Esophagus squamous epithelium (tissue), 5 donors: ENCODE data around the gene PRSS56. TPM values are rescaled to one million over a fixed set of nuclear protein-coding genes. Genes with fewer than 3 reads are reported as not detected.

Source experiments
- DNase-seq: peaks from one replicate; lab custom pipeline; 2025; lab: John Stamatoyannopoulos, UW
- H3K27ac ChIP-seq, 4 donors: fragments of 200-600 bp; sonication (generic); one replicate each; pipeline ENCODE4 v1.5.1; 2016 to 2019; ENCODE audit warnings: mild to moderate bottlenecking in 1 of 4
- H3K27me3 ChIP-seq, 4 donors: fragments of 200-600 bp; sonication (generic); 1 replicate in 3 of 4; 2 replicates in 1 of 4; pipeline versions ENCODE4 v1.5.1 to v1.6.0; 2017 to 2021; ENCODE audit warnings: antibody characterized with exemption in 1 of 4
- H3K36me3 ChIP-seq, 3 donors: fragments of 200-600 bp; sonication (generic); one replicate each; pipeline ENCODE4 v1.5.1; 2016 to 2019
- H3K4me1 ChIP-seq, 3 donors: fragments of 200-600 bp; sonication (generic); one replicate each; pipeline ENCODE4 v1.5.1; 2017 to 2019
- H3K4me3 ChIP-seq, 4 donors: fragments of 200-600 bp; sonication (generic); 1 replicate in 3 of 4; 2 replicates in 1 of 4; pipeline ENCODE4 v1.5.1; 2016 to 2019; ENCODE audit warnings: mild to moderate bottlenecking in 2 of 4, moderate library complexity in 1 of 4
- H3K9me3 ChIP-seq, 3 donors: fragments of 200-600 bp; sonication (generic); one replicate each; pipeline ENCODE4 v1.5.1; 2016 to 2019
- POLR2A ChIP-seq, 4 donors: fragments of 450-650 bp; IDR thresholded peaks; one replicate each; pipeline ENCODE4 v1.6.1; 2017; ENCODE audit warnings: antibody characterized with exemption in 4 of 4, mild to moderate bottlenecking in 4 of 4, moderate library complexity in 3 of 4
- WGBS, 2 donors: methylation state at CpG; one replicate each; pipeline ENCODE4 v1.1.5; 2018; 5-methylcytosine and 5-hydroxymethylcytosine counted together
- intact Hi-C: fragments of 100-400 bp; cut with DNase I; formaldehyde crosslinking; loops from one replicate; pipeline ENCODE4 v1.15.0; 2022
- total RNA-seq, 4 donors: library from RNA; depleted of rRNA; stranded (reverse); fragments of >200 nt; gene quantifications; one replicate each; pipeline ENCODE4 v1.1.0, GENCODE V29; 2016
- TF ChIP-seq, protein P1 (sequence below), 6 experiments: fragments of 450-650 bp in 4 of 6; fragments of 200-600 bp in 2 of 6; sonication (generic) in 2 of 6; IDR thresholded peaks; one replicate each; pipeline ENCODE4 v1.5.1; 2016 to 2019; ENCODE audit warnings: antibody characterized with exemption in 6 of 6, mild to moderate bottlenecking in 4 of 6, moderate library complexity in 4 of 6
- donor health status: DM: yes; HTN: yes; CAD: no.

PRSS56 gene
- total RNA-seq, 4 donors from 2014 or later: not detected

DNA sequence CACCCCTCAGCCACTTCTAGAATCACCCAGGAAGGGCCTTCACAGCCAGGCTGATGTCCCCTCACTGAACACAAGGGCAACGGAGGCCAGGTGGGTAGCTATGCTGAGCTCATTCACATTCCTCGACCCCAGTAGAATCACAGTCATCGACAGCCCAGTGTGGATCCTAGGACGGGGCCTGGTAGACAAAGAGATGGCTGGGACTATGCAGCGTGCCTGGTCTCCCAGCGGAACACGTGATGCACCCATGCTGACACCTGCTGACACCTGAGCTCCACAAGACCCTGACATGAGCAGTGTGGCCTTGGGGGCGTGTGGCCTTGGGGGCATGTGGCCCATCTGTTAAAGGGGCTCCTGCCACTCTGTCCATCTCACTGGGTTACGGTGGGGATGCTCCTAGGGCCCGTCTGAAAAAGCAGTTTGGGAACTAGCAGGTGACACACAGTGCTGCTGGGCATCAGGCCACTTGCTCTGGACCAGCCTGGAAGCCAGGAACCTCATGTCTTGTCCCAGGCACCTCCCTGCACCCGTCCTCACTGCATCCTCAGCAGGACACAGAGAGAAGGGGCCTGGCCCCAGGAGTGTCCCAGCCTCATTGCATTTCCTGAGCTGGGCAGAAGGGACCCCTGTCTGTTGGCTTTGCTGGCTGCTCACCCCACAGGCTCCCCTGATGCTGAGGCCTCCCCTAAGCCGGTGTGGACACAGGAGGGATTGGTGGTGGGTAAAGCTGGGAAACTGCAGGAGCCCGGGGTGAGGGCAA lies 42.3 kb upstream of the PRSS56 start:
- 80% methylated on average over 1 to 2 of the region's 13 CpGs for WGBS, 2 donors

DNA sequence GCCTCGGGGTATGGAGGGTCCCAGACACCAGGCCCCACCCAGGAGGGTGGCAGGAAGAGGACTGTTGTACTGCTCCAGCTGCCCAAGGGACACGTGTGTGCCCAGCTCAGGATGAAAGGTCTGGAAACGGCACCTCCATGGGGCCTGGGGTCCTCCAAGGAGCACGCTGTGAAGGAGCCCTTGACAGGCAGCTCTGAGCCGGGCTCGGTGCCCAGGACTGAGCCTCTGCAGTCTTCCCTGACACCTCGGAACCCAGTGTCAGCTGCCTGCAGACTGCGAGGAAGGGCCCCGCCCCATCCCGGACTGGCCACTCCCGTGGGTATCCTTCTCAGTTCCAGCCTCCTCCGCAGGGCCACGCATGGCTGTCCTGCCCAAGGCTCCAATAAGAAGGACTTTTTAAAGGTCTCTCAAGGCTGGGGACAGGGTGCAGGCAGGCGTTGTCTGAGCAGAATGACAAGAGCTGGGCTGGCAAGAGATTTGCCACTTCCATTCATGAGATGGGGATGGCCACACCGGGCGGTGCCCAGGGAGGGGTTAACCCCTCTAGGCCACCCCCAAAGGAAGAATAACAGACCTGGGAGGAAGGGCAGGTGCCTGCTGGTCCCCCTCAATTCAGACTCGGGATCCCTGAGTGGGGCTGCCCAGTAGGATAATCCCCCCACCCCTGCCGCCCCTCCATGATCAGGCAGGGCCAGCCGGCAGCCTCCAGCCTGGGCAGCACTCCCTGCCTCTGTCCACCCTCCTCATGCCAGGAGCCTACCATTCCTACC lies 41.4 kb upstream of the PRSS56 start:
- intact Hi-C loops: no loop called here
- TF ChIP-seq POLR2A (IDR thresholded peaks at IDR 0.05): no peak
- TF ChIP-seq, protein P1, sequence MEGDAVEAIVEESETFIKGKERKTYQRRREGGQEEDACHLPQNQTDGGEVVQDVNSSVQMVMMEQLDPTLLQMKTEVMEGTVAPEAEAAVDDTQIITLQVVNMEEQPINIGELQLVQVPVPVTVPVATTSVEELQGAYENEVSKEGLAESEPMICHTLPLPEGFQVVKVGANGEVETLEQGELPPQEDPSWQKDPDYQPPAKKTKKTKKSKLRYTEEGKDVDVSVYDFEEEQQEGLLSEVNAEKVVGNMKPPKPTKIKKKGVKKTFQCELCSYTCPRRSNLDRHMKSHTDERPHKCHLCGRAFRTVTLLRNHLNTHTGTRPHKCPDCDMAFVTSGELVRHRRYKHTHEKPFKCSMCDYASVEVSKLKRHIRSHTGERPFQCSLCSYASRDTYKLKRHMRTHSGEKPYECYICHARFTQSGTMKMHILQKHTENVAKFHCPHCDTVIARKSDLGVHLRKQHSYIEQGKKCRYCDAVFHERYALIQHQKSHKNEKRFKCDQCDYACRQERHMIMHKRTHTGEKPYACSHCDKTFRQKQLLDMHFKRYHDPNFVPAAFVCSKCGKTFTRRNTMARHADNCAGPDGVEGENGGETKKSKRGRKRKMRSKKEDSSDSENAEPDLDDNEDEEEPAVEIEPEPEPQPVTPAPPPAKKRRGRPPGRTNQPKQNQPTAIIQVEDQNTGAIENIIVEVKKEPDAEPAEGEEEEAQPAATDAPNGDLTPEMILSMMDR (IDR thresholded peaks at IDR 0.05): no peak
- no peak overlapping the region for H3K27ac ChIP-seq
- H3K4me1 ChIP-seq: no peaks in the 10 kb centered on the region
- H3K9me3 ChIP-seq: no peaks in the 10 kb centered on the region
- no peak overlapping the region for H3K4me3 ChIP-seq
- no peaks in the 10 kb centered on the region for H3K36me3 ChIP-seq
- DNase-seq: no peak
- 55 to 80% methylated on average over 2 to 4 of the region's 19 CpGs for WGBS, 2 donors
- peaks cover 0 to 87% (median 0%) of the 10 kb centered on the region in 4 donors for H3K27me3 ChIP-seq

More for the DNA sequence above, 42.3 kb upstream of the PRSS56 start:
- no peak overlapping the region for H3K27ac ChIP-seq
- no peaks in the 10 kb centered on the region for H3K36me3 ChIP-seq
- no peak overlapping the region for H3K4me3 ChIP-seq
- H3K4me1 ChIP-seq: no peaks in the 10 kb centered on the region
- DNase-seq: no peak
- H3K9me3 ChIP-seq: no peaks in the 10 kb centered on the region
- TF ChIP-seq, protein P1 (IDR thresholded peaks at IDR 0.05): no peak
- TF ChIP-seq POLR2A (IDR thresholded peaks at IDR 0.05): no peak
- intact Hi-C loops: no loop called here
- H3K27me3 ChIP-seq: peaks cover 0 to 87% (median 0%) of the 10 kb centered on the region in 4 donors

DNA sequence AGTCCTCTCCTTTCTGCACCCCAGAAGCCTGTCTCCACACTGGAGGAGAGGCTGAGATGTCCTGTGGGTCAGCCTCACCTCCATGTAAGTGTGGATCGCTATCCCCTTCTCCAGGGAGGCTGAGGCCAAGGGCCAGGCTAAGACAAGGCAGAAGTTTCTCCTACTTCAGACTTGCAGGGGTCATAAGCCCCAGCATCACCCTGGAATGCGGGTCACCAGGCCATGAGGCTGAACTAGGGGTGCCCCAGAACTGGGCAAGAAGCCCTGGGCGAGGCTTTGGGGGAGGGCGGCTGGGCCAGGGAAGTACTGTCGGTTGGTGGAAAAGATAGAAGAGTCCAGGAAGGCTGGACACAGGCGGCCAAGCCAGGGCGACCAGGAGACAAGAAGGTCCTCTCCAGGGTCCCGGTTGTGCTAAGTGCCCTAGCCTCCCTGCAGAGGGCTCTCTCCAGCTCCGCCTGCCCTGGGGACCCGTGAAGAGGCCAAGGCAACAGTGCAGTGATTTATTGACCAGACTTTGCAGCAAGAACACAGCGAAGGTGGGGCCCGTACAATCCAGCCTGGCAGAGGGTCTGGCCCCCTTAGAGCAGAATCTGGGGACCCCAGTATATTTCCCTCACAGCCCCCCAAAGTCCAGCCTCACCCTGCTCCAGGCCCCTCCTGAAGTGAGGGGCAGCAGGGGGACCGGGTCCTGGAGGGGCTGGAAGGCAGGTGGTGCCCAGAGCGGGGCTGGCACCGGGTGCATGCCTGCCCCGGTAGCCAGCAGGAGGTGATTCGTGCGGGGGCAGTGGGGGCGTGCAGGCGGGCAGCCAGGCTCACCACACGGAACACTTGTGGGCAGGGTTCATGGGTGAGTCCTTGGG lies 40.6 kb upstream of the PRSS56 start:
- no peak overlapping the region for H3K27ac ChIP-seq
- WGBS, 2 donors: 56 to 64% methylated on average over 8 to 11 of the region's 21 CpGs
- DNase-seq: no peak
- no peaks in the 10 kb centered on the region for H3K36me3 ChIP-seq
- H3K4me1 ChIP-seq: no peaks in the 10 kb centered on the region
- intact Hi-C loops: no loop called here
- no peak overlapping the region for H3K4me3 ChIP-seq
- H3K9me3 ChIP-seq: no peaks in the 10 kb centered on the region
- no peak for TF ChIP-seq POLR2A (IDR thresholded peaks at IDR 0.05)
- TF ChIP-seq, protein P1 (IDR thresholded peaks at IDR 0.05): no peak
- peaks cover 0 to 87% (median 2%) of the 10 kb centered on the region in 4 donors for H3K27me3 ChIP-seq

DNA sequence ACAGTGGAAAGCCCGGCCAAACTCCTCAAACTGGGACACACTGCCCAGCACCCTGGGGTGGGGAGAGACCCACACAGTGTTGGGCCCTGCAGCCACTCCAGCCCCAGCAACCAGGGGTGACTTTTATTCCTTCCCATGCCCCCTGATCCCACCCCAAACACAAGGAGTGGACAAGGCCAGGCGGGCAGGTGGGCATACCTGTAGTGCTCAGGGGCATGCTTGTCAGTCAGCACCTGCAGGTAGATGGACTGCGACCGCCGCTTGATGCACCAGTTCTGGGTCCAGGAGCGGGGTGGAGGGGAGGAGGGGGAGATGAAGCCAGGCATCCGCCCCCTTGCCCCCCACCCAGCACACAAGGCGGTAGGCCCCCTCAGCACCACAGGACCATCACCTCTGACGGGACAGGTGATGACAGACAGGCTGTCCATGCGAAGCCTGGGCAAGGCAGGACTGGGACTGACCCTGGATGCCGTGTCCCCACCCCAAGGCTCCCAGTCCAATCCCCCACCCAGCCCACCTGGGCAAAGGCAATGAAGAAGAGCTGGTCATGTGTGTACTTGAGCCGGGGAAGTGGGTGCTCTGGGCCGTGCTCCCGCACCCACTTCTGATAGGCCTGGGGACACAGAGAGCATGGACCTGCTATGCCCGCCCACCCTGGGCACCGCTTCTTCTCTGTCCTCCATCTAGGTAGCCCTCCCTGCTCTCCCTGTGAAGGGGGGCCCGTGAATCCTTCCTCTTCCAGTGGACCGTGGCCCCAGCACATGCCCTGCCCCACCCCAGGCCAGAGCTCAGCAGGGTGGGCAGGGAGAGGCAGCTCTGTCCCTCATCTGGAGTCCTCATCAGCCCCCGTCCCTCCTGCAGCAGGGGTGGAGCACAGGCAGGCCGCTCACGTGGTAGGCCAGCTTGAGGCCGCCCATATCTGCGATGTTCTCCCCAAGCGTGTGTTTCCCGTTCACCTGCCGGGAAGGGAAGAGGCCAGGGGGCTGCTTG lies 39.7 kb upstream of the PRSS56 start:
- 49 to 66% methylated on average over 10 to 16 of the region's 26 CpGs for whole genome bisulfite sequencing, 2 donors
- no peaks in the 10 kb centered on the region for H3K36me3 ChIP-seq
- intact Hi-C loops: no loop called here
- no peak overlapping the region for H3K4me3 ChIP-seq
- peaks cover 0 to 4% (median 4%) of the 10 kb centered on the region in 3 donors for H3K4me1 ChIP-seq
- DNase-seq: no peak
- peaks cover 0 to 87% (median 4%) of the 10 kb centered on the region in 4 donors for H3K27me3 ChIP-seq
- TF ChIP-seq, protein P1 (IDR thresholded peaks at IDR 0.05): no peak
- TF ChIP-seq POLR2A (IDR thresholded peaks at IDR 0.05): no peak
- H3K9me3 ChIP-seq: no peaks in the 10 kb centered on the region
- H3K27ac ChIP-seq: no peak overlapping the region
